NK-92 treated with Interleukin-12 subunit alpha and Interleukin-12 subunit beta, amount 100 ng/mL, for 24 hours (cell line): ENCODE data around the gene RTN4RL1.

Source experiments
- DNase-seq: peaks from one replicate; lab custom pipeline; 2025; lab: John Stamatoyannopoulos, UW

Gene RTN4RL1

GRCh38 chr17:1948517-1948825, 76.7 kb downstream of the RTN4RL1 start:
- no peak for DNase-seq

GRCh38 chr17:1947743-1948516, 77.2 kb downstream of the RTN4RL1 start:
- no peak for DNase-seq

DNA sequence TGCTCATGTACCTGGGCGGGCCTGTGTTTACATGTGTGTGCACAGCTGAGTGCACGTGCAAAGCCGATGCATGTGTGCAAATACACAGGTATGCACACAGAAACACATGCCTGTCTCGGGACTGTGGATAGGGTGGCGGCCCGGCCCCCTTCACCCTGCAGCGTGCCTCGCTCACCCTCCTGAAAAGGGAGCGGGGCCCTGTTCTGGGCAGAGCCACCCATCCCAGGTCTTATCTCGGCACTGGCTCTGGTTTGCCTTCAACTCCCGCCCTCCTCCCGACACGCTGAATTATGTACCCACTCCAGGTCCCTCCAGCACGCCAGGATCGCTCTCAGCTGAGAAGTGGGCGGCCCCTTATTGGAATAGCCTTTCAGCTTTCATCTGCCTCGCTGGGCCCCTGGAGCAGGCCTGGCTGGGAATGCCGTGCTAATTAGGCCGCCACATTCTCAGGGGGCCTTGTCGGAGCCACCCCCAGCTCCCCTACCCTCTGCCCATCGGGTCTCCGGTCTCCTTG, 77.8 kb downstream of the RTN4RL1 start:
- DNase-seq = no peak

- no peak for DNase-seq
Measured at GRCh38 chr17:1946021-1946932, 78.9 kb downstream of the RTN4RL1 start.

GRCh38 chr17:1945621-1946020, 79.5 kb downstream of the RTN4RL1 start:
- no peak for DNase-seq

GRCh38 chr17:1943436-1943831, 81.7 kb downstream of the RTN4RL1 start:
- DNase-seq = no peak

DNA sequence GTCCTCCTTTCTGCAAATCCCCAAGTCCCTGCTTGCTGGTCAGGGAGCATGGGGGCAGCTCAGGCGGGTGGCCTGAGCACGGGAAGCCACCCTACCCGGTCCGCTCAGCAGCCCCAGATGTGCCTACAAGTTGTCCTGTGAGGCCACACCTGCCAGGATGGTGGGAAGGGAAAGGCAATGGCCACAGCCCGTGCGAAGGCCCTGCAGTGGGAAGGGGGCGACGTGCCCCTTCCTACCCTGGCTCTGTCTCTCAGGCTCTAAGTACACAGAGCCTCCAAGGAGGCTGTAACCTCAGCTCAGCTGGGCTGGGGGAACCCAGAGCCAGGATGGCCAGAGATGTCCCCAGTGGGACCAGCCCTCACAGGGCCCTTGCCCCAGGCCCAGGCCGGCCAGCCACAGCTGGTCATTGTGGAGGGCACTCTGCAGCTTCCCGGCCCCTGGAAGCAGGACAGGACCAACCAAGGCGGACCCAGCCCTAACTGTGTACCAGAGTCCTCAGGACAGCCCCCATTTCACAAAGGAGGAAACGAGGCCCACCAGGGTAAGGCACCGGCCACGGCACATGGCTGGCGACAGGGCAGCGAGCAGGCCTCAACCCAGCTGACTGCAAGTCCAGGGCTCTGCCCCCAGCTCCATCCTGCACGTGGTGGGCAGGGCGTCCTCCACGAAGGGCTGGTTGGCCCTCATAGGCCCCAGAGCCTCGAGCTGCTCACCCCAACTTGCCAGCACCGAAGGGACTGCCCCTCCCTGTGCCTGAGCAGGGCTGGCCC, 82.3 kb downstream of the RTN4RL1 start:
- DNase-seq = no peak

GRCh38 chr17:1942066-1942365, 83.1 kb downstream of the RTN4RL1 start:
- DNase-seq = no peak

- no peak for DNase-seq
Measured at GRCh38 chr17:1941272-1942065, 83.7 kb downstream of the RTN4RL1 start.

- DNase-seq = no peak
Measured at GRCh38 chr17:1940810-1941185, 84.3 kb downstream of the RTN4RL1 start.

DNA sequence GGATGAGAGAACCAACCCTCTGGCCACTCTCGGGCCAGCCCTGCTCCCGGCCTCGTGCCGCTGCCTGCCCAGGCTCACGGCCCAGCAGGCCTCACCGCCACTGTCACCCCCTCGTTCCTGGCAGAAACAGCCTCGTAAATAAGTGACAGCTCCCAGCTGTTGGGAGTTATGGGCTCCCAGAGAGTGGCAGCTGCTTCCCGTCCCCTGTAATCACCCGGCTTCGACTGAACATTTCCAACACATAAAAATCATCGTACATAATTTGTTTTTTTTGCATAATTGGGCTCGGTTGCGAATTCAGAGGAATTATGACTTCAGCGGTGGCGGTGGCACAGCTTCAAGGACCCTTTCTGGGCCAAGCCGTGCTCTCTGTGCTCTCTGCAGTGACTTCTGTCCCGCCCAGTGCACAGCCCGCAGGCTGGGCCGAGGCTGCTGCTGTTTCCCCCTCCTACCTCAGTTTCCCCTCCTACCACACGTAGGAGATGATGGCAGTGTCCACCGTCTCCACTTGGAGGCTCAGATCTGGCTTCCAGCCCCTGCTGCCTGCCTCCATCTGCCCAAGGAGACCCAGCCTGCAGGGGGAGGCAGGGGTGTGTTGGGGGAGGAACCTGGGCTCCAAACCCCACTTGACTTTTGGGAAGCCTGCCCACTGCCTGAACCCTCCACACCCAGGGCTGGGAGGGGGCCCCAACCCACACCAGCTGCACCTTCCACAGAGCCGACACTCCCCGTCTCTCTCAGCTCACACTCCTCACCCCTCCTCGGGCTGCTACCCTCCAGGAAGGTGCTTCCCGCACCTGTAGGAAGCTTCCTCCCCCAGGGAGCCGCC, 84.9 kb downstream of the RTN4RL1 start:
- DNase-seq = no peak

GRCh38 chr17:1937461-1937860, 87.7 kb downstream of the RTN4RL1 start:
- DNase-seq = no peak

DNA sequence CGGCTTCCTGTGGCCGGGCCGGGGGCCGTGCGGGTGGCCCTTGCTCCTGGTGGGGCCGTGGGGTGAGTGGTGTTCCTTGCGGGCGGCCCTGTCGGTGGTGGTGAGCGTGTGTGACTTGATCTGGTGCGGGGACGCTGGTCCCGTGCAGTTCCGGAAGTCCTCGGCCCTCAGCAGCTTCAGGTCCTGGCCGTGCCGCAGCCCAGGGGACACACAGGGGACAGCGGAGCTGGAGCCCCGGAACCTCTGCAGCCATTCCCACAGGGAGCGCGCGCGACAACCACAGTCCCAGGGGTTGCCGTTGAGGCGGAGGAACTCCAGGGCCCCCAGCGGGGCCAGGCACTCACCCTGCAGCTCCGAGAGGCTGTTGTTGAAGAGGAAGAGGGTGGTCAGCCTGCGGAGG, 88.4 kb downstream of the RTN4RL1 start:
- no peak for DNase-seq

DNA sequence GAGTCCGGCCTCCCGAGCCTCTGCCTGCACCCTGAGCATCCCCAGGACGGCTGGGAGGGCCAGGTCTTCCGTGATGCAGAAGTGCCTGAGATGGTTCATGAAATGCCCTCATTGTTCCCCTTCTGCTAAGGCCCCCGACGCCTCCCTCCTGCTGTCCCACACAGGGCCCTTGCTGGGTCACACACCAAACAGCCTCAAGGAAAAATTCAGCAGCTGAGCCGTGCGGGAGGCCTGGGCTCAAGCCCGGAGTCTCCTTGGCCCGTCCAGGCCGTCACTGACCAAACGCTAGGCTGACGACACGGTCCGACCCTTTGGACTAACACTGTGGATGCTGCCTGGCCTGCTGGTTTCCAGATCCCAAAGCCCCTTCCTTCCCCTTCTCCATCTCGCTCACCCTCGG, 90.2 kb downstream of the RTN4RL1 start:
- no peak for DNase-seq

- no peak for DNase-seq
Measured at GRCh38 chr17:1933875-1934715, 91.0 kb downstream of the RTN4RL1 start.

- DNase-seq = no peak
Measured at GRCh38 chr17:1931844-1932579, 93.1 kb downstream of the RTN4RL1 start.

GRCh38 chr17:1930337-1930645, 94.8 kb downstream of the RTN4RL1 start:
- DNase-seq = no peak

DNA sequence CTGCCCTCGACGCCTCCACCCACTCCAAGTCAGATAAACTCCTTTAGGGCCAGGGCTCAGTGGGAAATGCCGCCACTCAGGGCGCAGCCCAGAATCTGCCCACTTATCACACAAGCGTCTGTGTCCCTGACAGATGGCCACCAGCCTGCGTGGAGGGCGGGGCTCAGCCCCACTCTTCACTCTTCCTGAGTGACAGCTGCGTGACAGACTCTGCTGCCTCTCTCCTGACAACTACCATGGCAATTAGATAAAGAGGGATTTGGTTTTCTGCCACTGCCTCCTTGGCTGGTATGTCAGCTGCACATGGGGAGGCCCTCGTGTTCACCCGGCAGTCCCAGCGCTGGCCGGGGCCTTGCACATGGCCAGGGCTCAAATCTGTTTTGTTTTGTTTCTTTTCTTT, 96.2 kb downstream of the RTN4RL1 start:
- no peak for DNase-seq

- no peak for DNase-seq
Measured at GRCh38 chr17:1920948-1921351, 104.2 kb downstream of the RTN4RL1 start.
